ENCODE data around the gene OTOS. TPM values are rescaled to one million over a fixed set of nuclear protein-coding genes. Genes with fewer than 3 reads are reported as not detected.

OTOS gene
- total RNA-seq, 1 donor from 2014 or later = not detected

- no peak overlapping the region for H3K27ac ChIP-seq
- H3K9me3 ChIP-seq = no peaks in the 10 kb centered on the region
- H3K4me1 ChIP-seq = no peaks in the 10 kb centered on the region
- no peak overlapping the region for H3K4me3 ChIP-seq
- intact Hi-C loops (cut with DNase I) = no loop called here
- ATAC-seq (no peak), DNase-seq (no peak)
- TF ChIP-seq, protein P1, sequence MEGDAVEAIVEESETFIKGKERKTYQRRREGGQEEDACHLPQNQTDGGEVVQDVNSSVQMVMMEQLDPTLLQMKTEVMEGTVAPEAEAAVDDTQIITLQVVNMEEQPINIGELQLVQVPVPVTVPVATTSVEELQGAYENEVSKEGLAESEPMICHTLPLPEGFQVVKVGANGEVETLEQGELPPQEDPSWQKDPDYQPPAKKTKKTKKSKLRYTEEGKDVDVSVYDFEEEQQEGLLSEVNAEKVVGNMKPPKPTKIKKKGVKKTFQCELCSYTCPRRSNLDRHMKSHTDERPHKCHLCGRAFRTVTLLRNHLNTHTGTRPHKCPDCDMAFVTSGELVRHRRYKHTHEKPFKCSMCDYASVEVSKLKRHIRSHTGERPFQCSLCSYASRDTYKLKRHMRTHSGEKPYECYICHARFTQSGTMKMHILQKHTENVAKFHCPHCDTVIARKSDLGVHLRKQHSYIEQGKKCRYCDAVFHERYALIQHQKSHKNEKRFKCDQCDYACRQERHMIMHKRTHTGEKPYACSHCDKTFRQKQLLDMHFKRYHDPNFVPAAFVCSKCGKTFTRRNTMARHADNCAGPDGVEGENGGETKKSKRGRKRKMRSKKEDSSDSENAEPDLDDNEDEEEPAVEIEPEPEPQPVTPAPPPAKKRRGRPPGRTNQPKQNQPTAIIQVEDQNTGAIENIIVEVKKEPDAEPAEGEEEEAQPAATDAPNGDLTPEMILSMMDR (IDR thresholded peaks at IDR 0.05) = no peak
- peaks cover 6% of the 10 kb centered on the region for H3K27me3 ChIP-seq (ENCODE audit: low read depth)
- H3K36me3 ChIP-seq = no peaks in the 10 kb centered on the region
These were observed 14.7 kb upstream of the OTOS start for GRCh38 chr2:240155048-240155744.

GRCh38 chr2:240154606-240155005 is 14.1 kb upstream of the OTOS start:
- Histone ChIP-seq H3K27ac (no peak overlapping the region), H3K27me3 (ENCODE audit: low read depth) (peaks cover 10% of the 10 kb centered on the region), H3K4me1 (no peaks in the 10 kb centered on the region), H3K4me3 (no peak overlapping the region), H3K9me3 (no peaks in the 10 kb centered on the region), H3K36me3 (no peaks in the 10 kb centered on the region)
- DNase-seq (peak; percentile 24), ATAC-seq (no peak)
- intact Hi-C loops (cut with DNase I) = no loop called here
- TF ChIP-seq, protein P1 (IDR thresholded peaks at IDR 0.05) = no peak

DNA sequence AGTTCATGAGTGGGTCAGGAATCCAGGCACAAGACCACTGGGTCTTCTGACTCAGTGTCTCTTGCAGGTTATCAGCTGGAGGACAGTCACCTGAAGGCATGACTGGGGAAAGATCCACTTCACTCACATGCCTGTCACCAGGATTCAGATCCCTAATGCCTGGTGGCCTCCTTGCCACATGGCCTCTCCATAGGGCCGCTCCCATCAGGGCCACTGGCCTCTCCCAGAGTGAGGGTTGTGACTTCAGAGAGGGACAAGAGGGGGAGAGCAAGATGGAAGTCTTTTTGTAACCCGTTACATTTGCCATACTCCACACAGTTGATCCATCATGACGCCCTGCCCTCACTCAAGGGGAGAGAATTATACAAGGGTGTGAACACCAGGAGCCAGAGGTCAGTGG is 13.0 kb upstream of the OTOS start:
- Histone ChIP-seq H3K4me1 (no peaks in the 10 kb centered on the region), H3K27me3 (ENCODE audit: low read depth) (peaks cover 19% of the 10 kb centered on the region), H3K36me3 (no peaks in the 10 kb centered on the region), H3K9me3 (no peaks in the 10 kb centered on the region), H3K27ac (no peak overlapping the region), H3K4me3 (no peak overlapping the region)
- ATAC-seq = no peak
- TF ChIP-seq, protein P1 (IDR thresholded peaks at IDR 0.05) = no peak
- intact Hi-C loops (cut with DNase I) = no loop called here
- DNase-seq = no peak

DNA sequence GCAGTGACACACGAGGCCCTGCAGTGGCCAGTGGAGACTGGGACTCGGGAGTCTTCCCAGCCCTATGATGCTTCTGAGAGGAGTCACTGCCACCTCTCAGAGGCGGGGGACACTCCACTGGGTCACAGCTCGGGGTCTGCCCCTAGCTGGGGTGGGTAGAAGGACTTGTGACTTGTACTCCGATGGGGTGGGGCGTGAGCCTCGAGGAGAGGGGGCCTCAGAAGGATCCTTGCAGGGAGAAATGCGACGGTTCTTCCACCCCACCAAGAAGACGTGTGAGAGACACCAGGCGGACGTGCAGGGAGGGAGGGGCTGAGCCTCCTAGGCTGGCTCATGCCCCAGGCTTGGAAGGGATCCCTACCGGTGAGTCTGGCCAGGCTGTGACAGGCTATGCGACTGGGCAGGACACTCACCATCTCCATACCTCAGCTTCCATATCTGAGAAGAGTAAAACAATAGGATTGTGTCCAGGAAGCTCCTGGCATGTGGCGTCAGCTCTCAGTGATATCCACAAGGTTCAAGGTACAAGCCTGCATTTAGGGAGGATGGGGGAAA is 11.1 kb upstream of the OTOS start:
- Histone ChIP-seq H3K27me3 (ENCODE audit: low read depth) (peaks cover 20% of the 10 kb centered on the region), H3K4me1 (no peaks in the 10 kb centered on the region), H3K27ac (no peak overlapping the region), H3K4me3 (no peak overlapping the region), H3K36me3 (no peaks in the 10 kb centered on the region), H3K9me3 (no peaks in the 10 kb centered on the region)
- intact Hi-C loops (cut with DNase I) = no loop called here
- TF ChIP-seq, protein P1 (IDR thresholded peaks at IDR 0.05) = no peak
- ATAC-seq (no peak), DNase-seq (peak; percentile 16)

- intact Hi-C loops (cut with DNase I) = no loop called here
- H3K4me1 ChIP-seq = no peaks in the 10 kb centered on the region
- DNase-seq (peak; percentile 49), ATAC-seq (peak; percentile 55 to 66)
- H3K4me3 ChIP-seq = no peak overlapping the region
- no peak overlapping the region for H3K27ac ChIP-seq
- H3K36me3 ChIP-seq = no peaks in the 10 kb centered on the region
- TF ChIP-seq, protein P1 (IDR thresholded peaks at IDR 0.05) = peak; percentile 54
- no peaks in the 10 kb centered on the region for H3K9me3 ChIP-seq
- peaks cover 30% of the 10 kb centered on the region for H3K27me3 ChIP-seq (ENCODE audit: low read depth)
These were observed 9.7 kb upstream of the OTOS start for GRCh38 chr2:240149943-240150784.

All from lower lobe of right lung (tissue), 2 donors.